OCI-LY7 (cell line): ENCODE data around the gene PPFIBP1.

ENCODE experiments used
- EZH2phosphoT487 ChIP-seq: fragments of 200-600 bp; sonication (generic); IDR thresholded peaks from 2 replicates; pipeline ENCODE4 v1.6.1; 2018; ENCODE audit warnings: low read depth, borderline replicate concordance, mild to moderate bottlenecking, mixed run types, antibody characterized with exemption, low read length, moderate library complexity, mixed read lengths
- TF ChIP-seq, protein P1 (sequence below): fragments of 200-600 bp; sonication (generic); conservative IDR thresholded peaks from 2 replicates; pipeline ENCODE4 v1.5.1; 2014; ENCODE audit warnings: mild to moderate bottlenecking, antibody characterized with exemption, low read length, moderate library complexity, mixed read lengths

DNA sequence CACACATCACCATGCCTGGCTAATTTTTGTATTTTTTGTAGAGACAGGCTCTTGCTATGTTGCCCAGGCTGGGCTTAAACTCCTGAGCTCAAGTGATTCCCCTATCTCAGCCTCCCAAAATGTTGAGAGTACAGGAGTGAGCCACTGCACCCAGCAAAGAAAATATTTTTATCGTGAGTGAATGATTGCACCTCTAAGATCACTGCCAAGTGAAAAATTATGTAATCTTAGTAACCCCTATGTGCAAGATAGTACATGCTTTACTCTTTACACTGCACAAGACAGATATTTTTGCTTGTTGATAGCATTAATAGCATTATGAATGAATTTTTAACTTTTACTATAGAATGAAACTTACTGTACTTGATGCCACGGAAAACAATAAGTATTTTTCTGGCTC lies 183.2 kb downstream of the PPFIBP1 start:
- TF ChIP-seq, protein P1, sequence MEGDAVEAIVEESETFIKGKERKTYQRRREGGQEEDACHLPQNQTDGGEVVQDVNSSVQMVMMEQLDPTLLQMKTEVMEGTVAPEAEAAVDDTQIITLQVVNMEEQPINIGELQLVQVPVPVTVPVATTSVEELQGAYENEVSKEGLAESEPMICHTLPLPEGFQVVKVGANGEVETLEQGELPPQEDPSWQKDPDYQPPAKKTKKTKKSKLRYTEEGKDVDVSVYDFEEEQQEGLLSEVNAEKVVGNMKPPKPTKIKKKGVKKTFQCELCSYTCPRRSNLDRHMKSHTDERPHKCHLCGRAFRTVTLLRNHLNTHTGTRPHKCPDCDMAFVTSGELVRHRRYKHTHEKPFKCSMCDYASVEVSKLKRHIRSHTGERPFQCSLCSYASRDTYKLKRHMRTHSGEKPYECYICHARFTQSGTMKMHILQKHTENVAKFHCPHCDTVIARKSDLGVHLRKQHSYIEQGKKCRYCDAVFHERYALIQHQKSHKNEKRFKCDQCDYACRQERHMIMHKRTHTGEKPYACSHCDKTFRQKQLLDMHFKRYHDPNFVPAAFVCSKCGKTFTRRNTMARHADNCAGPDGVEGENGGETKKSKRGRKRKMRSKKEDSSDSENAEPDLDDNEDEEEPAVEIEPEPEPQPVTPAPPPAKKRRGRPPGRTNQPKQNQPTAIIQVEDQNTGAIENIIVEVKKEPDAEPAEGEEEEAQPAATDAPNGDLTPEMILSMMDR: no peak
- TF ChIP-seq EZH2phosphoT487: no peak
